Measurements from ENCODE around the gene C12orf50. TPM values are rescaled to one million over a fixed set of nuclear protein-coding genes. Genes with fewer than 3 reads are reported as not detected.
"Not testable (repeated sequence)": the region's sequence is repeated elsewhere in the genome, so short reads cannot be mapped to it uniquely, and the experiment has no call there.

Gene C12orf50
- total RNA-seq, 1 experiment from 2014 or later = not detected

- no peaks in the 10 kb centered on the region for H3K27me3 ChIP-seq
- no peak overlapping the region for H3K4me3 ChIP-seq
- H3K36me3 ChIP-seq = no peaks in the 10 kb centered on the region
- no peaks in the 10 kb centered on the region for H3K9me3 ChIP-seq
- DNase-seq = no peak
Measured at GRCh38 chr12:88011755-88012154, 17.4 kb downstream of the C12orf50 start.

GRCh38 chr12:88006351-88006750 is 22.9 kb downstream of the C12orf50 start:
- DNase-seq = no peak
- no peak overlapping the region for H3K4me3 ChIP-seq
- H3K27me3 ChIP-seq = no peaks in the 10 kb centered on the region
- no peaks in the 10 kb centered on the region for H3K9me3 ChIP-seq
- no peaks in the 10 kb centered on the region for H3K36me3 ChIP-seq

- Histone ChIP-seq H3K9me3 (no peaks in the 10 kb centered on the region), H3K27me3 (no peaks in the 10 kb centered on the region), H3K36me3 (no peaks in the 10 kb centered on the region), H3K4me3 (no peak overlapping the region)
- no peak for DNase-seq
Measured at GRCh38 chr12:88001327-88001726, 27.9 kb downstream of the C12orf50 start.

GRCh38 chr12:87995581-87996178 is 33.5 kb downstream of the C12orf50 start:
- no peaks in the 10 kb centered on the region for H3K27me3 ChIP-seq
- H3K9me3 ChIP-seq = no peaks in the 10 kb centered on the region
- H3K36me3 ChIP-seq = no peaks in the 10 kb centered on the region
- no peak overlapping the region for H3K4me3 ChIP-seq
- peak; percentile 37 for DNase-seq

GRCh38 chr12:87991483-87991882 is 37.7 kb downstream of the C12orf50 start:
- Histone ChIP-seq H3K9me3 (no peaks in the 10 kb centered on the region), H3K4me3 (no peak overlapping the region), H3K36me3 (no peaks in the 10 kb centered on the region), H3K27me3 (no peaks in the 10 kb centered on the region)
- no peak for DNase-seq

GRCh38 chr12:87988534-87988933 is 40.7 kb downstream of the C12orf50 start:
- Histone ChIP-seq H3K4me3 (no peak overlapping the region), H3K9me3 (no peaks in the 10 kb centered on the region), H3K36me3 (no peaks in the 10 kb centered on the region), H3K27me3 (no peaks in the 10 kb centered on the region)
- no peak for DNase-seq

GRCh38 chr12:87985069-87985675 is 44.0 kb downstream of the C12orf50 start:
- no peak overlapping the region for H3K4me3 ChIP-seq
- no peak for DNase-seq
- H3K27me3 ChIP-seq = no peaks in the 10 kb centered on the region
- H3K36me3 ChIP-seq = no peaks in the 10 kb centered on the region
- H3K9me3 ChIP-seq = no peaks in the 10 kb centered on the region

GRCh38 chr12:87982208-87982607 is 47.0 kb downstream of the C12orf50 start:
- Histone ChIP-seq H3K9me3 (no peaks in the 10 kb centered on the region), H3K4me3 (no peak overlapping the region), H3K36me3 (no peaks in the 10 kb centered on the region), H3K27me3 (no peaks in the 10 kb centered on the region)
- no peak for DNase-seq

GRCh38 chr12:87981495-87981894 is 47.7 kb downstream of the C12orf50 start:
- Histone ChIP-seq H3K36me3 (no peaks in the 10 kb centered on the region), H3K9me3 (no peaks in the 10 kb centered on the region), H3K4me3 (no peak overlapping the region), H3K27me3 (no peaks in the 10 kb centered on the region)
- DNase-seq = no peak

- no peaks in the 10 kb centered on the region for H3K36me3 ChIP-seq
- H3K9me3 ChIP-seq = no peaks in the 10 kb centered on the region
- DNase-seq = no peak
- no peaks in the 10 kb centered on the region for H3K27me3 ChIP-seq
- no peak overlapping the region for H3K4me3 ChIP-seq
Measured at GRCh38 chr12:87975879-87976278, 53.3 kb downstream of the C12orf50 start.

GRCh38 chr12:87967871-87968270 is 61.3 kb downstream of the C12orf50 start:
- H3K27me3 ChIP-seq = no peaks in the 10 kb centered on the region
- DNase-seq = no peak
- no peaks in the 10 kb centered on the region; the same call in 1 of the 2 replicates for H3K9me3 ChIP-seq
- no peak overlapping the region for H3K4me3 ChIP-seq
- H3K36me3 ChIP-seq = no peaks in the 10 kb centered on the region

- no peak overlapping the region for H3K4me3 ChIP-seq
- H3K9me3 ChIP-seq = no peaks in the 10 kb centered on the region; the same call in none of the 2 replicates
- H3K27me3 ChIP-seq = no peaks in the 10 kb centered on the region
- H3K36me3 ChIP-seq = no peaks in the 10 kb centered on the region
- no peak for DNase-seq
Measured at GRCh38 chr12:87960566-87960965, 68.6 kb downstream of the C12orf50 start.

- H3K36me3 ChIP-seq, DNase-seq, H3K27me3 ChIP-seq, H3K9me3 ChIP-seq, H3K4me3 ChIP-seq: not testable (repeated sequence)
Measured at GRCh38 chr12:87954028-87954427, 75.2 kb downstream of the C12orf50 start.

GRCh38 chr12:87953256-87953860 is 75.8 kb downstream of the C12orf50 start:
- H3K4me3 ChIP-seq = no peak overlapping the region
- H3K27me3 ChIP-seq = no peaks in the 10 kb centered on the region
- no peaks in the 10 kb centered on the region; the same call in 1 of the 2 replicates for H3K9me3 ChIP-seq
- no peak for DNase-seq
- no peaks in the 10 kb centered on the region for H3K36me3 ChIP-seq

- Histone ChIP-seq H3K9me3 (no peaks in the 10 kb centered on the region; the same call in 1 of the 2 replicates), H3K27me3 (no peaks in the 10 kb centered on the region), H3K36me3 (no peaks in the 10 kb centered on the region), H3K4me3 (no peak overlapping the region)
- DNase-seq = no peak
Measured at GRCh38 chr12:87952850-87953249, 76.4 kb downstream of the C12orf50 start.

GRCh38 chr12:87952223-87952622 is 77.0 kb downstream of the C12orf50 start:
- no peak for DNase-seq
- Histone ChIP-seq H3K9me3 (no peaks in the 10 kb centered on the region; the same call in 1 of the 2 replicates), H3K4me3 (no peak overlapping the region), H3K27me3 (no peaks in the 10 kb centered on the region), H3K36me3 (no peaks in the 10 kb centered on the region)

- H3K9me3 ChIP-seq = no peaks in the 10 kb centered on the region; the same call in 1 of the 2 replicates
- peak; percentile 23 for DNase-seq
- H3K36me3 ChIP-seq = no peaks in the 10 kb centered on the region
- no peak overlapping the region for H3K4me3 ChIP-seq
- H3K27me3 ChIP-seq = no peaks in the 10 kb centered on the region
Measured at GRCh38 chr12:87943762-87944161, 85.4 kb downstream of the C12orf50 start.

GRCh38 chr12:87943023-87943422 is 86.2 kb downstream of the C12orf50 start:
- no peaks in the 10 kb centered on the region for H3K36me3 ChIP-seq
- no peak overlapping the region for H3K4me3 ChIP-seq
- H3K27me3 ChIP-seq = no peaks in the 10 kb centered on the region
- no peak for DNase-seq
- no peaks in the 10 kb centered on the region; the same call in 1 of the 2 replicates for H3K9me3 ChIP-seq

Measured in MG63 (cell line).